ENCODE results near the gene CLMN. TPM values are rescaled to one million over a fixed set of nuclear protein-coding genes. Genes with fewer than 3 reads are reported as not detected.

CLMN gene
- total RNA-seq, 2 experiments from 2014 or later = 1.6 TPM

DNA sequence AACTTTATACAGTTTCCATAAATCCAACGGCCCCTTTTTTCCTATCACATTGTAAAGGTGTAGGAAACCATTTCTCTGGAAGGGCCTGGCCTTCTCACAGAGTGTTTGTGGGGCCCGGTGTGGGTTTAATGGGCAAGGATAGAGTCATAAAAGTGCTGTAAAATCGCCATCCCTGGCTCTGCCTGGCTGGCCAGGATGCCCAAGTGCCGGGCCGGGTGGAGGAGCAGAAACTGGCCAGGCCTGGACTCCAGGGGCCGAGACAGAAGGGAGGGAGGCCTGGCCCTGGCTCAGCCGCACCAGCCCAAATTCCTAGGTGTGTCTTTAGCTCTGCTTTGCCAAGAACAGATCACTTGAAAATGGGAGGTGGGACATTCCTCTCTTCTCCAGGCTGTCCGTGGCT, 85.3 kb downstream of the CLMN start:
- peaks cover 3% of the 10 kb centered on the region for H3K27me3 Mint-ChIP-seq (ENCODE audit: low read depth)
- no peaks in the 10 kb centered on the region for H3K4me1 Mint-ChIP-seq (ENCODE audit: low read depth)
- H3K36me3 Mint-ChIP-seq (ENCODE audit: low read depth) = no peaks in the 10 kb centered on the region
- H3K9me3 Mint-ChIP-seq (ENCODE audit: insufficient read depth) = no peaks in the 10 kb centered on the region
- ChIA-PET CTCF (no interaction called here), POLR2A (no interaction called here)
- DNase-seq = no peak
- H3K27ac Mint-ChIP-seq = no peak overlapping the region
- no peak overlapping the region for H3K4me3 Mint-ChIP-seq
- ATAC-seq = no peak

- Mint-ChIP-seq H3K27me3 (ENCODE audit: low read depth) (no peaks in the 10 kb centered on the region), H3K36me3 (ENCODE audit: low read depth) (no peaks in the 10 kb centered on the region), H3K27ac (no peak overlapping the region), H3K4me3 (no peak overlapping the region), H3K4me1 (ENCODE audit: low read depth) (no peaks in the 10 kb centered on the region), H3K9me3 (ENCODE audit: insufficient read depth) (no peaks in the 10 kb centered on the region)
- no peak for DNase-seq
- CTCF ChIA-PET = no interaction called here
- POLR2A ChIA-PET = no interaction called here
- no peak for ATAC-seq
Measured at GRCh38 chr14:95233702-95234241, 85.9 kb downstream of the CLMN start.

DNA sequence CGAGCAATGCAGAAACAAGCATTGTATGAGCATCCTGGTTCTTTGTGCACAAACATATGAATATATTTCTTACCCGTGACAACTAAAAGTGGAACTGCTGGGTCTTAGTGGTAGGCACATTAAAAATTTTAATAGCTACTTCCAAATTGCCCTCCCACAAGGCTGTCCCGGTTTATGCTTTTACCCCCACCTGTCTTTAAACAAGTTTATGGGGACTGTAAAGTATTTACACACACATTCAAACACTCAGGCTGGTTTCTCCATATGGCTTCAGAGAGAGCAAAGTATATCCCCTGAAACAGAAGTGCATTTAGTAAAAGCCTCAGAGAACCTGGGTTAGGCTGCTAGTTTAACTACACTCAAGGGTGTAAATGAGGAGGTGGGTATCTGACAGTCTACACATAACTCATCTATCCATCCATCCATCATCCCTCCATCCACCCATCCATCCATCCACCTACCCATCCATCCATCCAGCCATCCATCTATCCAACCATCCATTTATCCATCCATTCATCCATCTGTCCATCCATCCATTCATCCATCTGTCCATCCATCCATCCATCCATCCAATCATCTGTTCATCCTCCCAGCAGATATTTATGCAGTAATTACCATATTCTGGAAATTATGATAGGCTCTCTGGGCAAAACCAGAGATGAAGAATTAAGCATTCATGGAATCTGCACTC, 86.7 kb downstream of the CLMN start:
- DNase-seq (no peak), ATAC-seq (no peak)
- Mint-ChIP-seq H3K27me3 (ENCODE audit: low read depth) (no peaks in the 10 kb centered on the region), H3K4me1 (ENCODE audit: low read depth) (no peaks in the 10 kb centered on the region), H3K9me3 (ENCODE audit: insufficient read depth) (no peaks in the 10 kb centered on the region), H3K27ac (no peak overlapping the region), H3K4me3 (no peak overlapping the region), H3K36me3 (ENCODE audit: low read depth) (no peaks in the 10 kb centered on the region)
- POLR2A ChIA-PET = no interaction called here
- CTCF ChIA-PET = no interaction called here

DNA sequence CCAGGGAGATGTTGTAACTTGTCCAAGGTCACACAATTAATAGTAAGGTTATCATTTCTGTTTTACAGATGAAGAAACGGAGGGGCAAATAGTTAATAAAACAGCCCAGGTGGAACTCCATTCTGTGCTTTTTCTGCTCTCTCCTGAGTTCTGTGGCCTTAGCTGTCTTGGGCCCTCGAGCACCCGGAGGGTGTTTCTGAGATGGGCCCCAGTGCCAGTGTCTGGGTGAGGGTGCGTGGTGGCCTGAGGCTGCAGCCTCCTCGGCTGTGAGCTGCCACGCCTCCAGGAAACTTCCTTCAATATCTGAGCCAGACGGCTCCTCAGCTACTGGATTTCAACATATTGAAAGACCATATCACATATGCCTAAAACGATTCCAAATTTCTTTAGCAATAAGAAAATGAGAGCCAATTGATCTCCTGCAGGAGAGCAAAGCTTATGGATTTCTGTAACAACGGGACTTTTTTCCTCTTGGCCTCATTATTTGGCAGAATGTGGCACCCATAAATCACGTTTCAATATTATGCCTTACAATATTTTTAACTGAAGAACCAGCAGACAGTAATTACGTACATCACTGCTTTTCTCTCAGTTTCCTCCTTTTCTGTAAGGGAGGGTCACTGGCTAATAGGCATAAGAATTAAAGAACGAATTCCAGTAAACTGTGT, 87.6 kb downstream of the CLMN start:
- CTCF ChIA-PET = no interaction called here
- H3K27me3 Mint-ChIP-seq (ENCODE audit: low read depth) = no peaks in the 10 kb centered on the region
- no peak overlapping the region for H3K27ac Mint-ChIP-seq

GRCh38 chr14:95229749-95230148, 90.0 kb downstream of the CLMN start:
- ChIA-PET POLR2A (no interaction called here), CTCF (no interaction called here)
- H3K27ac Mint-ChIP-seq = no peak overlapping the region
- no peak overlapping the region for H3K4me3 Mint-ChIP-seq
- DNase-seq (no peak), ATAC-seq (no peak)
- H3K36me3 Mint-ChIP-seq (ENCODE audit: low read depth) = no peaks in the 10 kb centered on the region
- H3K27me3 Mint-ChIP-seq (ENCODE audit: low read depth) = no peaks in the 10 kb centered on the region
- no peaks in the 10 kb centered on the region for H3K4me1 Mint-ChIP-seq (ENCODE audit: low read depth)
- no peaks in the 10 kb centered on the region for H3K9me3 Mint-ChIP-seq (ENCODE audit: insufficient read depth)

More for the DNA sequence above, 87.6 kb downstream of the CLMN start:
- DNase-seq = no peak
- Mint-ChIP-seq H3K4me3 (no peak overlapping the region), H3K4me1 (ENCODE audit: low read depth) (no peaks in the 10 kb centered on the region), H3K36me3 (ENCODE audit: low read depth) (no peaks in the 10 kb centered on the region), H3K9me3 (ENCODE audit: insufficient read depth) (no peaks in the 10 kb centered on the region)
- POLR2A ChIA-PET = no interaction called here
- no peak for ATAC-seq

GRCh38 chr14:95228240-95228639, 91.5 kb downstream of the CLMN start:
- ATAC-seq (no peak), DNase-seq (no peak)
- Mint-ChIP-seq H3K36me3 (ENCODE audit: low read depth) (no peaks in the 10 kb centered on the region), H3K4me1 (ENCODE audit: low read depth) (no peaks in the 10 kb centered on the region), H3K9me3 (ENCODE audit: insufficient read depth) (no peaks in the 10 kb centered on the region), H3K27ac (no peak overlapping the region), H3K27me3 (ENCODE audit: low read depth) (no peaks in the 10 kb centered on the region), H3K4me3 (no peak overlapping the region)
- ChIA-PET CTCF (no interaction called here), POLR2A (no interaction called here)

DNA sequence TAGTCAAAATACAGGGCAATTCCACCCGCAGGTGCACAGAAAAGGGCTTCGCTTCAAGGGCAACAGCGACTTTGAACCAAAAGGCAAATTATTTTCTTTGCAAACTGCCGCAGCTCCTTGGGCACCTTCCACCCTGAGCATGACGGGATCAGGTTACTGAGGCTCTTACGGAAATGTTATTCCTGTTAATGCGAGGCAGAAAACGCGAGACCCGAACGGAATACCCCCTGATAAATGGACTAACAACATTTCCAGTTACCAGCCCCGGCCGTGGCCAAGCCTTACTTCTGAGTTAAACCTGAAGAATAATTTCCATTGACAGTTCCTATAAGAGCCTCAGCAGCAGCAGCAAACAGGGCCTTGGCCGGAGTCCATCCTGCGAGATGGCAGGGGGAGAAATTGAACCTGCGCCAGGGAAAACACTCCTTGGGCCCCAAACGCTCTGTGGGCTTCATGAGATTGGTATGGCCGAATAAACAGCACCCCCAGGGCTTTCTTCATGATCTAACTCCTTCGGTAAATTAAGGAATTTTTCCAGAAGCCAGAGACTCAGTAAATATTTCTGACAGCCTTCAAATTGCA, 92.3 kb downstream of the CLMN start:
- Mint-ChIP-seq H3K27me3 (ENCODE audit: low read depth) (no peaks in the 10 kb centered on the region), H3K4me3 (no peak overlapping the region), H3K27ac (no peak overlapping the region), H3K9me3 (ENCODE audit: insufficient read depth) (no peaks in the 10 kb centered on the region), H3K36me3 (ENCODE audit: low read depth) (no peaks in the 10 kb centered on the region), H3K4me1 (ENCODE audit: low read depth) (no peaks in the 10 kb centered on the region)
- DNase-seq (no peak), ATAC-seq (no peak)
- POLR2A ChIA-PET = no interaction called here
- CTCF ChIA-PET = no interaction called here

- H3K4me3 Mint-ChIP-seq = no peak overlapping the region
- POLR2A ChIA-PET = no interaction called here
Measured at GRCh38 chr14:95226801-95227200, 92.9 kb downstream of the CLMN start.

DNA sequence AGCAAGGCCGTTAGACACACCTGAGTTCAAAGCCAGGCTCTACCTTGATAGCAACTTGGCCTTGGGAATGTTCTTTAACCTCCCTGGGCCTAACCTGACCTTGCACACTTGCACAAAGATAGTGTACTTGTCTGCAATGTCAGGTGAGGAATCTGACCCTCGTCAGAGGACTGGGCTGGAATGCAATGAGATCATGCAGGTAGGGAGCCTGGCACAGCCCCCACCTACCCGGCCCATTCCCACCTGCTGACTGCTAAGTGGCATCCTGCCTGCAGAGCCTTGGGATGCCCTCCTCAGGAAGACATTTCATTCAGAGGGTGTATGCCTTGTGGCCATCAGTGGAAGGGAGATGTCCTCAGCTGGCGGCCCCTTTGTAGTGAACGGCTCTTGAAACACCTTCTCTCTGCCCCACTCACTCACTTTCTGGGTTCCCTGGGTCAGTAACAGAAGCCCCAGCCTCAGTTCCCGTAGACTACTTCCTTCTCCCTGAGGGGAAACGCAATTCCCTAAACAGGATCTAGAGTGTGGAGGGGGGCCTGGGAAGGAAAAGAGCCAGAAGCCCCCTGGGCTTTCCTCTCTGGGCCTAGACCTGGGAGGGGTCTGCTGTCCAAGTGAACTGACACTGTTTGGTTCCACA, 94.3 kb downstream of the CLMN start:
- H3K36me3 Mint-ChIP-seq (ENCODE audit: low read depth) = no peaks in the 10 kb centered on the region
- ChIA-PET CTCF (no interaction called here), POLR2A (no interaction called here)
- no peaks in the 10 kb centered on the region for H3K27me3 Mint-ChIP-seq (ENCODE audit: low read depth)
- no peak overlapping the region for H3K27ac Mint-ChIP-seq
- ATAC-seq (no peak), DNase-seq (no peak)
- no peaks in the 10 kb centered on the region for H3K4me1 Mint-ChIP-seq (ENCODE audit: low read depth)
- H3K9me3 Mint-ChIP-seq (ENCODE audit: insufficient read depth) = no peaks in the 10 kb centered on the region
- no peak overlapping the region for H3K4me3 Mint-ChIP-seq

More at GRCh38 chr14:95226801-95227200, 92.9 kb downstream of the CLMN start:
- no peaks in the 10 kb centered on the region for H3K36me3 Mint-ChIP-seq (ENCODE audit: low read depth)
- no peaks in the 10 kb centered on the region for H3K9me3 Mint-ChIP-seq (ENCODE audit: insufficient read depth)
- CTCF ChIA-PET = no interaction called here
- DNase-seq (no peak), ATAC-seq (no peak)
- H3K27ac Mint-ChIP-seq = no peak overlapping the region
- H3K4me1 Mint-ChIP-seq (ENCODE audit: low read depth) = no peaks in the 10 kb centered on the region
- H3K27me3 Mint-ChIP-seq (ENCODE audit: low read depth) = no peaks in the 10 kb centered on the region

GRCh38 chr14:95222870-95223398, 96.8 kb downstream of the CLMN start:
- Mint-ChIP-seq H3K36me3 (ENCODE audit: low read depth) (no peaks in the 10 kb centered on the region), H3K27me3 (ENCODE audit: low read depth) (no peaks in the 10 kb centered on the region), H3K4me3 (no peak overlapping the region), H3K4me1 (ENCODE audit: low read depth) (no peaks in the 10 kb centered on the region), H3K9me3 (ENCODE audit: insufficient read depth) (no peaks in the 10 kb centered on the region), H3K27ac (no peak overlapping the region)
- ChIA-PET POLR2A (no interaction called here), CTCF (no interaction called here)
- ATAC-seq (no peak), DNase-seq (no peak)

GRCh38 chr14:95222151-95222631, 97.5 kb downstream of the CLMN start:
- no peak for ATAC-seq
- Mint-ChIP-seq H3K36me3 (ENCODE audit: low read depth) (no peaks in the 10 kb centered on the region), H3K4me1 (ENCODE audit: low read depth) (no peaks in the 10 kb centered on the region), H3K9me3 (ENCODE audit: insufficient read depth) (no peaks in the 10 kb centered on the region), H3K4me3 (no peak overlapping the region), H3K27ac (no peak overlapping the region), H3K27me3 (ENCODE audit: low read depth) (no peaks in the 10 kb centered on the region)
- ChIA-PET POLR2A (no interaction called here), CTCF (no interaction called here)
- no peak for DNase-seq

- no peak overlapping the region for H3K27ac Mint-ChIP-seq
- POLR2A ChIA-PET = no interaction called here
- ATAC-seq = no peak
- H3K9me3 Mint-ChIP-seq (ENCODE audit: insufficient read depth) = no peaks in the 10 kb centered on the region
- H3K27me3 Mint-ChIP-seq (ENCODE audit: low read depth) = no peaks in the 10 kb centered on the region
- CTCF ChIA-PET = no interaction called here
- H3K4me3 Mint-ChIP-seq = no peak overlapping the region
- no peaks in the 10 kb centered on the region for H3K36me3 Mint-ChIP-seq (ENCODE audit: low read depth)
- no peaks in the 10 kb centered on the region for H3K4me1 Mint-ChIP-seq (ENCODE audit: low read depth)
- DNase-seq = no peak
Measured at GRCh38 chr14:95221531-95221930, 98.2 kb downstream of the CLMN start.

Data from activated CD8-positive, alpha-beta T cell treated with anti-CD3 and anti-CD28 coated beads, Interleukin-2, amount 10 ng/mL, durations not matched to agents 7 days and 5 days (primary cell).